ENCODE data around the gene CYB5R2.

Gene CYB5R2

GRCh38 chr11:7692426-7692825 is 19.1 kb upstream of the CYB5R2 start:
- H3K36me3 ChIP-seq, result no peaks in the 10 kb centered on the region
- no peak for TF ChIP-seq CTCF (IDR thresholded peaks at IDR 0.05; ENCODE audit: low read depth, low read length)
- no peaks in the 10 kb centered on the region for H3K4me1 ChIP-seq
- no peak overlapping the region for H3K4me3 ChIP-seq (ENCODE audit: low read depth, low read length)
- no peak for DNase-seq
- H3K9me3 ChIP-seq, result no peaks in the 10 kb centered on the region
- H3K27me3 ChIP-seq, result no peaks in the 10 kb centered on the region

GRCh38 chr11:7691759-7692350 is 18.6 kb upstream of the CYB5R2 start:
- TF ChIP-seq CTCF (IDR thresholded peaks at IDR 0.05; ENCODE audit: low read depth, low read length), result no peak
- H3K4me1 ChIP-seq, result no peaks in the 10 kb centered on the region
- H3K4me3 ChIP-seq (ENCODE audit: low read depth, low read length), result no peak overlapping the region
- no peaks in the 10 kb centered on the region for H3K27me3 ChIP-seq
- no peak for DNase-seq
- H3K9me3 ChIP-seq, result no peaks in the 10 kb centered on the region
- no peaks in the 10 kb centered on the region for H3K36me3 ChIP-seq

GRCh38 chr11:7690648-7691047 is 17.3 kb upstream of the CYB5R2 start:
- no peak for DNase-seq
- no peaks in the 10 kb centered on the region for H3K9me3 ChIP-seq
- no peak for TF ChIP-seq CTCF (IDR thresholded peaks at IDR 0.05; ENCODE audit: low read depth, low read length)
- H3K27me3 ChIP-seq, result no peaks in the 10 kb centered on the region
- no peaks in the 10 kb centered on the region for H3K36me3 ChIP-seq
- H3K4me1 ChIP-seq, result no peaks in the 10 kb centered on the region
- no peak overlapping the region for H3K4me3 ChIP-seq (ENCODE audit: low read depth, low read length)

GRCh38 chr11:7689239-7689638 is 15.9 kb upstream of the CYB5R2 start:
- DNase-seq, result no peak
- Histone ChIP-seq H3K4me1 (no peaks in the 10 kb centered on the region), H3K4me3 (ENCODE audit: low read depth, low read length) (no peak overlapping the region), H3K36me3 (no peaks in the 10 kb centered on the region), H3K27me3 (no peaks in the 10 kb centered on the region), H3K9me3 (no peaks in the 10 kb centered on the region)
- no peak for TF ChIP-seq CTCF (IDR thresholded peaks at IDR 0.05; ENCODE audit: low read depth, low read length)

GRCh38 chr11:7688238-7688826 is 15.0 kb upstream of the CYB5R2 start:
- Histone ChIP-seq H3K27me3 (no peaks in the 10 kb centered on the region), H3K9me3 (no peaks in the 10 kb centered on the region), H3K36me3 (no peaks in the 10 kb centered on the region), H3K4me1 (no peaks in the 10 kb centered on the region), H3K4me3 (ENCODE audit: low read depth, low read length) (no peak overlapping the region)
- no peak for DNase-seq
- peak; percentile 67 for TF ChIP-seq CTCF (IDR thresholded peaks at IDR 0.05; ENCODE audit: low read depth, low read length)

- Histone ChIP-seq H3K27me3 (no peaks in the 10 kb centered on the region), H3K9me3 (no peaks in the 10 kb centered on the region), H3K4me1 (no peaks in the 10 kb centered on the region), H3K4me3 (ENCODE audit: low read depth, low read length) (no peak overlapping the region), H3K36me3 (no peaks in the 10 kb centered on the region)
- no peak for TF ChIP-seq CTCF (IDR thresholded peaks at IDR 0.05; ENCODE audit: low read depth, low read length)
- no peak for DNase-seq
Measured at GRCh38 chr11:7687386-7687785, 14.1 kb upstream of the CYB5R2 start.

Data from BE2C (cell line).